Measurements from ENCODE around the gene UTP20. TPM values are rescaled to one million over a fixed set of nuclear protein-coding genes. Genes with fewer than 3 reads are reported as not detected.

Gene UTP20
- total RNA-seq: 11.4 and 11.8 TPM in 2 replicates

DNA sequence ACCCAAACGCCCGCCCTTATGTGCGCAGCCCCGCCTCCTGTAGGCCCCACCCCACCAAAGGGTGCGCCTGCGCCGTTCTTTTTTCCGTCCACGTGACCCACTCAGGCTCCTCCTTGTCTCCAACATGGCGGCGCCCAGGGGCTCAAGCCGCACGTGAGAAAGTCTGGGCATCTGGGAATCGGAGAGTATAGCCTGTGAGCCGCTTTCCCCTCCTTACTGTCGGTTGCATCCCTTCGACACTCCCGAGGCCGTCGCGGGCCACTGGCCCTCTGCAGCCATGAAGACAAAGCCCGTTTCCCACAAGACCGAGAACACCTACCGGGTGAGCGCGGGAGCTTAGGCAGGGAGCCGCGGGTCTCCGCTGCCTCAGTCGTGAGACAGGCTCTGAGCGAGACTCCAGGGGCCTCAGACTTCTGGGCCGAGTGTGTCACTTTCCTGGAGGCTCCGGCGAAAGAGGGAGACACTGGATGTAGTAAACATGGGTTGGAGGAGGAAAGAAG, at the start of gene UTP20:
UTP20 (plus strand) TSS at position 100 of the 500 bp plus-strand sequence; CDS start at position 278, 178 bp downstream.

DNA sequence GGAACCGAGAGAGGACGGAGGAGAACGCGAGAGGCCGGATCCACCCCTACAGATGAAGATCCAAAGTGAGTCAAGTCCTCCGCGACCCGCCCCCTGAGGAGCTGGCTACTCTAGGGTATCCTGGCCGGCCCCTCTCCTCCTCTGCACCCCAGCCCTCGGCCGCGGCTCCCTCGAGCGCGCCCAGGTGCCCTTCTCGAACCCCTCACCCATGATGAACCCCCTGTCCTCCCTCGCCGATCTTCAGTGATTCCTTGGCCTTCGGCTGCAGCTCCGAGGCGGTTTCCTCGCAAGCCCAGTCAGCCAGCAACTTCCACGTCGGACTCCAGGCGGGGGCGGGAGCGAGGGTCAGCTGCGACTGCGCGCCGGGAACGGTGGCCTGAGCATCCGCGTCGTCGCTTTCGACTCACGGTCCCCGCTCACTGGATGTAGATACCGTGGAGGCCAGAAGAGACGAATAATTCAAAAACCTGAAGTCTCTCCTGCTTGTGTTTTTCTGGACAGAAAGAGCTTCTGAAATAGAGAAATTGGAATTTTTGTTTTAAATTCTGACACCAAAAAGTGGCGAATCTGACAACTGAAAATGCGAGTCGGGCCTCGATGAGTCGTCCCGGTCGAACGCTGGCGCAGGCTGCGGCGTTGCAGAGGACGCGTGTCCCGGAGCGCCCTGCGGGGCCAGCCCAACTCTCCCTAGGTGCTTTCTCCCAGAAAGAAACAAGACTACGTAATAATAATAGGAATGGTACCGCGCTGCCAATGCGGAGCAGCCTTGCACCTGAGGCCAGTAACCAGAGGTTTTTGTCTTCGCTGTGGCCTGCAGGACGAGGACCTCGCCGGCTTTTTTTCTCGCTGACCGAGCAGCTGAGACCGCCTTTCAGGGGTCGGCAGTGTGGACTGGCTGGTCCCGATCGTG, 127.8 kb downstream of the UTP20 start, which contains the start of gene ARL1:
ARL1 (minus strand) TSS at position 337 of the 910 bp plus-strand sequence; CDS start at position 210, 127 bp downstream.

Other genes starting within 250 kb of the UTP20 start
- gene SLC5A8, start 69.9 kb upstream of the UTP20 start, total RNA-seq: not detected in 2 replicates
- 111 and 160 TPM in 2 replicates for gene ARL1, start 127.7 kb downstream of the UTP20 start, total RNA-seq
- not detected in 2 replicates for gene SPIC, start 195.2 kb downstream of the UTP20 start, total RNA-seq